SU-DHL-6 (cell line): Measurements from ENCODE around the gene KRTAP4-9.

Experiments used
- H2AFZ ChIP-seq: fragments of 200-600 bp; sonication (generic); 2 replicates; pipeline ENCODE4 v1.6.1; 2014; ENCODE audit warnings: low read depth, mild to moderate bottlenecking, moderate library complexity, mixed read lengths, antibody characterized with exemption, low read length; ENCODE audit not compliant: severe bottlenecking
- H3F3A ChIP-seq: fragments of 200-600 bp; shearing (Covaris generic); 2 replicates; pipeline ENCODE4 v1.6.0; 2016; ENCODE audit warnings: antibody characterized with exemption, mild to moderate bottlenecking; ENCODE audit not compliant: insufficient read depth
- H3K27ac ChIP-seq: fragments of 200-600 bp; sonication (generic); 2 replicates; pipeline ENCODE4 v1.5.1; 2016; ENCODE audit warnings: low read depth, mild to moderate bottlenecking, low read length, moderate library complexity, mixed read lengths
- H3K27me3 ChIP-seq: fragments of 200-600 bp; sonication (generic), shearing (Covaris generic); 2 replicates; pipeline ENCODE4 v1.6.0; 2014; ENCODE audit warnings: mild to moderate bottlenecking, low read length
- H3K36me3 ChIP-seq: fragments of 200-600 bp; sonication (generic); 2 replicates; pipeline ENCODE4 v1.6.1; 2014; ENCODE audit warnings: mild to moderate bottlenecking, low read length, mixed read lengths
- H3K4me2 ChIP-seq: fragments of 300-600, 200-600 bp; shearing (Covaris generic), sonication (generic); 2 replicates; pipeline ENCODE4 v1.6.0; 2014; ENCODE audit warnings: low read length, low read depth, mild to moderate bottlenecking; ENCODE audit not compliant: poor library complexity, severe bottlenecking
- H3K4me3 ChIP-seq: fragments of 200-600 bp; sonication (generic); 2 replicates; pipeline ENCODE4 v1.5.1; 2014; ENCODE audit warnings: antibody characterized with exemption, low read length, mild to moderate bottlenecking, mixed read lengths; ENCODE audit not compliant: insufficient read depth, poor library complexity, severe bottlenecking
- H3K79me2 ChIP-seq: fragments of 200-600 bp; sonication (generic); 2 replicates; pipeline ENCODE4 v1.6.1; 2014; ENCODE audit warnings: mild to moderate bottlenecking, low read length, moderate library complexity; ENCODE audit not compliant: insufficient read depth
- H3K9ac ChIP-seq: fragments of 200-600 bp; sonication (generic); 2 replicates; pipeline ENCODE4 v1.7.0; 2014; ENCODE audit warnings: mild to moderate bottlenecking, low read length
- H3K9me2 ChIP-seq: fragments of 200-600 bp; sonication (generic); replicated peaks from 2 replicates; pipeline ENCODE4 v1.6.1; 2014; ENCODE audit warnings: low read length; ENCODE audit not compliant: insufficient read depth
- H3K9me3 ChIP-seq: fragments of 200-600 bp; sonication (generic); 2 replicates; pipeline ENCODE4 v1.6.1; 2014; ENCODE audit warnings: low read length, mixed read lengths; ENCODE audit not compliant: insufficient read depth
- H4K20me1 ChIP-seq: fragments of 200-600 bp; sonication (generic); 2 replicates; pipeline ENCODE4 v1.6.1; 2014; ENCODE audit warnings: low read depth, mild to moderate bottlenecking, antibody characterized with exemption, low read length, moderate library complexity, mixed read lengths
- CTCF ChIP-seq: fragments of 200-600 bp; sonication (generic); IDR thresholded peaks from one replicate; pipeline ENCODE4 v1.5.1; 2017; ENCODE audit warnings: antibody characterized with exemption, mild to moderate bottlenecking, low read length, moderate library complexity; ENCODE audit not compliant: insufficient read depth, poor library complexity, severe bottlenecking
- EZH2phosphoT487 ChIP-seq: fragments of 200-600 bp; sonication (generic), shearing (Covaris generic); conservative IDR thresholded peaks from 2 replicates; pipeline ENCODE4 v1.6.1; 2018; ENCODE audit warnings: mild to moderate bottlenecking, antibody characterized with exemption, low read length, moderate library complexity, mixed read lengths

Gene KRTAP4-9

GRCh38 chr17:41151525-41151924 is 46.3 kb downstream of the KRTAP4-9 start:
- no peak for TF ChIP-seq EZH2phosphoT487
- no peak for TF ChIP-seq CTCF
- H3K79me2 ChIP-seq = no peaks in the 10 kb centered on the region
- no peak overlapping the region for H3K4me2 ChIP-seq
- H3K9me3 ChIP-seq = no peaks in the 10 kb centered on the region
- no peak overlapping the region for H2AFZ ChIP-seq
- H3K4me3 ChIP-seq = no peak overlapping the region
- no peak overlapping the region for H3K9ac ChIP-seq
- H4K20me1 ChIP-seq = no peaks in the 10 kb centered on the region
- H3K36me3 ChIP-seq = no peaks in the 10 kb centered on the region
- H3K9me2 ChIP-seq = no peaks in the 10 kb centered on the region
- H3K27me3 ChIP-seq = no peaks in the 10 kb centered on the region; the same call in 1 of the 2 replicates
- H3F3A ChIP-seq = no peaks in the 10 kb centered on the region
- H3K27ac ChIP-seq = no peak overlapping the region

- Histone ChIP-seq H3K9me3 (no peaks in the 10 kb centered on the region), H3K36me3 (no peaks in the 10 kb centered on the region), H3K4me2 (no peak overlapping the region), H3K79me2 (no peaks in the 10 kb centered on the region), H3K4me3 (no peak overlapping the region), H3F3A (no peaks in the 10 kb centered on the region), H3K9me2 (no peaks in the 10 kb centered on the region), H4K20me1 (no peaks in the 10 kb centered on the region), H2AFZ (no peak overlapping the region), H3K27ac (no peak overlapping the region), H3K27me3 (no peaks in the 10 kb centered on the region; the same call in 1 of the 2 replicates), H3K9ac (no peak overlapping the region)
- no peak for TF ChIP-seq EZH2phosphoT487
- no peak for TF ChIP-seq CTCF
Measured at GRCh38 chr17:41153856-41154255, 48.7 kb downstream of the KRTAP4-9 start.
